ENCODE results near the gene MYMK. TPM values are rescaled to one million over a fixed set of nuclear protein-coding genes. Genes with fewer than 3 reads are reported as not detected.
A peak's percentile ranks its signal among the peaks of the same experiment; 100 is the strongest.

Gene MYMK
- total and polyA plus RNA-seq, 2 of the 13 experiments (the other 11 are each of a cell fraction or from before 2014, with no cell fraction given): not detected

DNA sequence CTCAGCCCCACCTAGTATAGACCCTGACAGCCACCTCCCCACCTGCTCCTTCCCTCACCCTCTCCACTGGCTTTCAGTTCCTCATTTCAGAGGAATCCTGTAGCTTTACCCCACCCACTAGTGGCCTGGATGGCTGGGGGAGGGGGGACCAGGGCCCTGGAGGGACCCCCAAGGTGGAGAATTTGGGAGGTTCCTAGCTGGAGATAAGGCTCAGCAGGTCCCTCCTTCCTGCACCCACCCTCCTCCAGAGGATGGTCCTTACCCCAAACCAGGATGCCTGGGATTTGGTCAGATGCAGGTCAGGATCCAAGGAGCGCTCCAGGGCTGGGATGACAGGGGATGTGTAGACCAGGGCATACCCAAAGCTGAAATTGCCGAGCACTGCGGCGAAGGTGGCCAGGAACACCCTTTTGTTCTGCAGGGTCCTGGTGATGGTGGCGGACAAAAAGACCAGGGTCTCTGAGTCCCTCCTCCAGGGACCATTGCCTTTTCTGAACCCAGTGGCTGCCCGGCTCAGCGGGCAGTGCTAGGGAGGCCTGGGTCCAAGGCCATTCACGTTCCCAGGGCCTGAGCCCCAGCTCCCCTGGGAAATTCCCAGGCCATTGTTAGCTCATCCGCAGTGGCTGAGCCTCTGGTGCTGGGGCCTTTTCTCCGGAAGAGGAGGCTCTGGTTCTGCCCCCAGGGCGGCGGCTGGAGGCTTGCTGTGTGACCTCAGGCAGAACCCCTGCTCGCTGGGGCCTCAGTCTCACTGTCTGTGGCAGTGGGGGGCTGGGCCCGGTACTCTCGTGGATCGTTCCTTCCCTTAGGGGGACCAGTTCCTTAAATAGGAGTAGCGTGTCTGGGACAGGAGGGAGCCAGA is 46.5 kb downstream of the MYMK start (continued):
- TF ChIP-seq, protein P1, sequence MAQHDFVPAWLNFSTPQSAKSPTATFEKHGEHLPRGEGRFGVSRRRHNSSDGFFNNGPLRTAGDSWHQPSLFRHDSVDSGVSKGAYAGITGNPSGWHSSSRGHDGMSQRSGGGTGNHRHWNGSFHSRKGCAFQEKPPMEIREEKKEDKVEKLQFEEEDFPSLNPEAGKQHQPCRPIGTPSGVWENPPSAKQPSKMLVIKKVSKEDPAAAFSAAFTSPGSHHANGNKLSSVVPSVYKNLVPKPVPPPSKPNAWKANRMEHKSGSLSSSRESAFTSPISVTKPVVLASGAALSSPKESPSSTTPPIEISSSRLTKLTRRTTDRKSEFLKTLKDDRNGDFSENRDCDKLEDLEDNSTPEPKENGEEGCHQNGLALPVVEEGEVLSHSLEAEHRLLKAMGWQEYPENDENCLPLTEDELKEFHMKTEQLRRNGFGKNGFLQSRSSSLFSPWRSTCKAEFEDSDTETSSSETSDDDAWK (CRISPR knock-in tag; IDR thresholded peaks at IDR 0.05): no peak
- TF ChIP-seq ZNF558 (CRISPR knock-in tag; IDR thresholded peaks at IDR 0.05; ENCODE audit: borderline replicate concordance) (0 out of 2 replicates have a peak, but pooled peaks have one; percentile 11), STAT5B (CRISPR knock-in tag; IDR thresholded peaks at IDR 0.05) (no peak), KLF13 (CRISPR knock-in tag; IDR thresholded peaks at IDR 0.05) (no peak), ATRX (CRISPR knock-in tag; IDR thresholded peaks at IDR 0.05; ENCODE audit: borderline replicate concordance) (no peak), ONECUT2 (CRISPR knock-in tag; IDR thresholded peaks at IDR 0.05) (no peak), ZNF672 (CRISPR knock-in tag; IDR thresholded peaks at IDR 0.05) (no peak), ZNF562 (CRISPR knock-in tag; IDR thresholded peaks at IDR 0.05; ENCODE audit: borderline replicate concordance) (no peak), ARNTL (CRISPR knock-in tag; IDR thresholded peaks at IDR 0.05) (peak; percentile 55; the same call in 1 of the 2 replicates), RXRB (CRISPR knock-in tag; IDR thresholded peaks at IDR 0.05; ENCODE audit: borderline replicate concordance) (no peak), YY1 (IDR thresholded peaks at IDR 0.05; ENCODE audit: insufficient read depth, insufficient replicate concordance, low read depth, low read length) (peak; percentile 11), NR2C2 (CRISPR knock-in tag; IDR thresholded peaks at IDR 0.05; ENCODE audit: borderline replicate concordance) (no peak), ZNF282 (IDR thresholded peaks at IDR 0.05; ENCODE audit: partially characterized antibody) (no peak), GZF1 (CRISPR knock-in tag; IDR thresholded peaks at IDR 0.05) (no peak), ZBTB8A (CRISPR knock-in tag; IDR thresholded peaks at IDR 0.05; ENCODE audit: borderline replicate concordance, low read depth) (no peak), PTBP1 (IDR thresholded peaks at IDR 0.05; ENCODE audit: low read depth, low read length, poor library complexity, severe bottlenecking) (no peak), RBM39 (IDR thresholded peaks at IDR 0.05; ENCODE audit: low read depth, low read length, poor library complexity, severe bottlenecking) (no peak), BHLHE40 (IDR thresholded peaks at IDR 0.05; ENCODE audit: low read length) (no peak), KLF15 (CRISPR knock-in tag; IDR thresholded peaks at IDR 0.05; ENCODE audit: borderline replicate concordance) (no peak), ZBTB1 (CRISPR knock-in tag; IDR thresholded peaks at IDR 0.05; ENCODE audit: borderline replicate concordance) (no peak)
- TF ChIP-seq, protein P2, sequence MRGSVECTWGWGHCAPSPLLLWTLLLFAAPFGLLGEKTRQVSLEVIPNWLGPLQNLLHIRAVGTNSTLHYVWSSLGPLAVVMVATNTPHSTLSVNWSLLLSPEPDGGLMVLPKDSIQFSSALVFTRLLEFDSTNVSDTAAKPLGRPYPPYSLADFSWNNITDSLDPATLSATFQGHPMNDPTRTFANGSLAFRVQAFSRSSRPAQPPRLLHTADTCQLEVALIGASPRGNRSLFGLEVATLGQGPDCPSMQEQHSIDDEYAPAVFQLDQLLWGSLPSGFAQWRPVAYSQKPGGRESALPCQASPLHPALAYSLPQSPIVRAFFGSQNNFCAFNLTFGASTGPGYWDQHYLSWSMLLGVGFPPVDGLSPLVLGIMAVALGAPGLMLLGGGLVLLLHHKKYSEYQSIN (CRISPR knock-in tag; IDR thresholded peaks at IDR 0.05; ENCODE audit: borderline replicate concordance): no peak
- TF ChIP-seq, protein P3, sequence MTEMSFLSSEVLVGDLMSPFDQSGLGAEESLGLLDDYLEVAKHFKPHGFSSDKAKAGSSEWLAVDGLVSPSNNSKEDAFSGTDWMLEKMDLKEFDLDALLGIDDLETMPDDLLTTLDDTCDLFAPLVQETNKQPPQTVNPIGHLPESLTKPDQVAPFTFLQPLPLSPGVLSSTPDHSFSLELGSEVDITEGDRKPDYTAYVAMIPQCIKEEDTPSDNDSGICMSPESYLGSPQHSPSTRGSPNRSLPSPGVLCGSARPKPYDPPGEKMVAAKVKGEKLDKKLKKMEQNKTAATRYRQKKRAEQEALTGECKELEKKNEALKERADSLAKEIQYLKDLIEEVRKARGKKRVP (CRISPR knock-in tag; IDR thresholded peaks at IDR 0.05): no peak
- TF ChIP-seq, protein P4, sequence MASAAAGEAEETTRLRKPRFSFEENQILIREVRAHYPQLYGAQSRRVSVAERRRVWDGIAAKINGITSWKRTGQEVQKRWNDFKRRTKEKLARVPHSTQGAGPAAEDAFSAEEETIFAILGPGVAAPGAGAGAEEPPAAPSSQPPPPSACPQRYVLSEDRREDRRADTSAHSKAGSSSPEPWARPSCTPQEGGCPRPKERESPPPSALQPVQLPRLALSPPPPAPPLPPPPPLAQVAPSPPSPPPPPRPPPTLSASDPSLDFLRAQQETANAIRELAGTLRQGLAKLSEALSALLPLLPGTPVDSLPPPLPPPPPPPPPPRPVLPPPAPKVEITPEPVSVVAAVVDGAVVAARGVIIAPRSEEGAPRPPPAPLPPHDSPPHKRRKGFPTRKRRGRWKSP (CRISPR knock-in tag; IDR thresholded peaks at IDR 0.05): no peak
- TF ChIP-seq, protein P5, sequence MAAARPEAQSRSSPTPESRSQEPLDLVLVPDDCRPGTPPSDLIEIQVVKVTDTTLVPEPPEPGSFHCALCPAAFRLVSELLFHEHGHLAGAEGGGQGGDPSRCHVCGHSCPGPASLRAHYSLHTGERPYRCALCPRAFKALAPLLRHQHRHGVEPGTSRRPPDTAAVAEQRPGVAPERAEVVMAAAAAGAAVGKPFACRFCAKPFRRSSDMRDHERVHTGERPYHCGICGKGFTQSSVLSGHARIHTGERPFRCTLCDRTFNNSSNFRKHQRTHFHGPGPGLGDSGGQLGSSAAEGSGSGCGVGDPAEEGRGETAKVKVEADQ (CRISPR knock-in tag; IDR thresholded peaks at IDR 0.05; ENCODE audit: borderline replicate concordance): no peak
